NOMO-1 treated with DMSO at 0.1 percent for 48 hours (cell line): ENCODE measurements around the gene FGF11.
"Not testable (repeated sequence)": the region's sequence is repeated elsewhere in the genome, so short reads cannot be mapped to it uniquely, and the experiment has no call there.

Experiments
- DNase-seq: peaks from one replicate; lab custom pipeline; 2025; ENCODE audit not compliant: unreplicated experiment; lab: John Stamatoyannopoulos, UW

FGF11 gene

GRCh38 chr17:7460850-7461660 is 21.7 kb downstream of the FGF11 start:
- DNase-seq, result no peak

GRCh38 chr17:7462474-7463371 is 23.4 kb downstream of the FGF11 start:
- no peak for DNase-seq

GRCh38 chr17:7463372-7463846 is 24.1 kb downstream of the FGF11 start:
- DNase-seq, result no peak

- no peak for DNase-seq
Measured at GRCh38 chr17:7464081-7464480, 24.8 kb downstream of the FGF11 start.

- no peak for DNase-seq
Measured at GRCh38 chr17:7465597-7466275, 26.4 kb downstream of the FGF11 start.

GRCh38 chr17:7466318-7466638 is 27.0 kb downstream of the FGF11 start:
- no peak for DNase-seq

GRCh38 chr17:7466639-7467341 is 27.5 kb downstream of the FGF11 start:
- no peak for DNase-seq

GRCh38 chr17:7467498-7467897 is 28.2 kb downstream of the FGF11 start:
- DNase-seq, result no peak

GRCh38 chr17:7468290-7468689 is 29.0 kb downstream of the FGF11 start:
- no peak for DNase-seq

GRCh38 chr17:7468804-7469389 is 29.6 kb downstream of the FGF11 start:
- DNase-seq, result no peak

- not testable (repeated sequence) for DNase-seq
Measured at GRCh38 chr17:7469843-7470242, 30.5 kb downstream of the FGF11 start.

- DNase-seq, result not testable (repeated sequence)
Measured at GRCh38 chr17:7470457-7470973, 31.2 kb downstream of the FGF11 start.

- DNase-seq, result no peak
Measured at GRCh38 chr17:7471729-7472128, 32.4 kb downstream of the FGF11 start.

GRCh38 chr17:7474767-7475166 is 35.5 kb downstream of the FGF11 start:
- DNase-seq, result not testable (repeated sequence)

- DNase-seq, result peak; percentile 49
Measured at GRCh38 chr17:7475764-7476422, 36.6 kb downstream of the FGF11 start.

GRCh38 chr17:7476494-7476893 is 37.2 kb downstream of the FGF11 start:
- no peak for DNase-seq

GRCh38 chr17:7476951-7477350 is 37.6 kb downstream of the FGF11 start:
- no peak for DNase-seq

- DNase-seq, result peak; percentile 29
Measured at GRCh38 chr17:7477392-7478275, 38.3 kb downstream of the FGF11 start.
